ENCODE results near the gene ALDH1A3.

DNA sequence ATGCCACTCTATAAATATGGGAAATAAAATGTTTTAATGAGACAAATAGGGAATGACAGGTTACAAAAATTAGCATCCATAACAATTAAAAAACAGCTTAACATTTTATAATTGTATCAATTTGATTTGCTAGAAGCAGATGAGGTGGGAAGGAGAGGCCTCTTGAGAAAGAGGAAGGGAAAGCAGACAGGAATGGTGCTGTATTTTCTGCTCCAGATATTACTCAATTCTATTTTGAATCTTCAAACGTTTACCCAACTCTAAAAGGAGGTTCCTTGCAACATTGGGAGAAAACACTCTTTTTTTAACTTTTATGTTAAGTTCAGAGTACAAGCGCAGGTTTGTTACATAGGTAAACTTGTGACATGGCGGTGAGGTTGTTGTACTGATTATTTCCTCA is 44.9 kb upstream of the ALDH1A3 start:
- no peak for TF ChIP-seq CTCF (IDR thresholded peaks at IDR 0.05; ENCODE audit: insufficient read depth, low read length)
- no peak for TF ChIP-seq POLR2AphosphoS5 (IDR thresholded peaks at IDR 0.05; ENCODE audit: low read depth)

All from HL-60 (cell line).